Colon (tissue), 2 donors: ENCODE data around the gene TP53TG3.
"Not testable (repeated sequence)": the region's sequence is repeated elsewhere in the genome, so short reads cannot be mapped to it uniquely, and the experiment has no call there.

Experiments
- FAIRE-seq: peaks from 2 replicates; lab custom pipeline; 2012; peaks lifted over from hg19 to GRCh38; lab: Jason Lieb, UNC
- donor health status: control.
- donor health status: control.

TP53TG3 gene

GRCh38 chr16:32676065-32676464 lies at the start of gene TP53TG3:
Gene TP53TG3, minus strand, starts transcription at chr16:32676165. Its CDS starts 68 bp downstream, at chr16:32676097.
- not testable (repeated sequence) for FAIRE-seq

- not testable (repeated sequence) for FAIRE-seq
Measured at GRCh38 chr16:32650876-32651275, 25.1 kb downstream of the TP53TG3 start.

- not testable (repeated sequence) for FAIRE-seq
Measured at GRCh38 chr16:32647562-32647961, 28.4 kb downstream of the TP53TG3 start.

GRCh38 chr16:32646780-32647179 lies 29.2 kb downstream of the TP53TG3 start:
- FAIRE-seq = peak; percentile 97

GRCh38 chr16:32646177-32646576 lies 29.8 kb downstream of the TP53TG3 start:
- peak; percentile 91 for FAIRE-seq

- FAIRE-seq = peak; percentile 78
Measured at GRCh38 chr16:32645278-32645908, 30.6 kb downstream of the TP53TG3 start.

GRCh38 chr16:32644715-32645114 lies 31.2 kb downstream of the TP53TG3 start:
- FAIRE-seq = peak; percentile 43

- FAIRE-seq = not testable (repeated sequence)
Measured at GRCh38 chr16:32637614-32638013, 38.4 kb downstream of the TP53TG3 start.

- FAIRE-seq = not testable (repeated sequence)
Measured at GRCh38 chr16:32632096-32632495, 43.9 kb downstream of the TP53TG3 start.
